ENCODE results near the gene MRGPRX3.
A peak's percentile ranks its signal among the peaks of the same experiment; 100 is the strongest.
"Not testable (repeated sequence)": the region's sequence is repeated elsewhere in the genome, so short reads cannot be mapped to it uniquely, and the experiment has no call there.

The MRGPRX3 gene

DNA sequence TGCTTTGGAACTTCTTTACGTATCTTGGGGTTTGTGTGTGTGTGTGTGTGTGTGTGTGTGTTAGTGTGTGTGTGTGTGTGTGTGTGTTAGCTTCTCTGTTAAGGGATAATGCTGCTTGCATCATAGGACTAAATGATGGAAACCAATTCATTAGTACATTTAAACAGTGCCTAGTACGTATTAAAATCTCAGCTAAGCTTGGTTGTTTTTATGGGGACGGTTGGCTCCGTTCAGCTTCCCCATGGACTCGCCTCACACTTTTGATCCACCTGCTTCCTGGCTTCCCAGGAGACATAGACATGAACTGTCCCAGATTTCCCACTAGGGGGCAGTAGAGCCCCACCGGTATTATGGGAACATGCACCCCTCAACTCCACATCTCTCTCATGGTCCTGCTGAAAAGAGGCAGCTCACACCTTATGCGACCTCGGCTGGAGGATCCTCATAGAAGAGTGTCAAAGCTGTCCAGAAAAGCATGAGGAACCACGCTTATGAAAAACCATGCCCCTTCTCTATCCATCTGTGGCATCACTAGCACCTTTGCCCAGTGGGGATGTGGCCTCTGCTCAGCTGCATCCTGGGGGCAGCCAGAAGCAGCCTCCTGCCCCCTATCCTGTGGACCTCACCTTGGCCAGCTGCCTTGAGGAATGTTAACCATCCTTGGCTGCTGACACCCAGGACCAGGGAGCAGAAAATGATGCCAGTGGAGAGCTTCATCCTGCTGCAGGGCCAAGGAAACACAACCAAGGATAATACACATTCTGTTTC is 16.8 kb upstream of the MRGPRX3 start:
- peak; percentile 81 for DNase-seq (ENCODE audit: extremely low spot score)
- TF ChIP-seq, protein P1, sequence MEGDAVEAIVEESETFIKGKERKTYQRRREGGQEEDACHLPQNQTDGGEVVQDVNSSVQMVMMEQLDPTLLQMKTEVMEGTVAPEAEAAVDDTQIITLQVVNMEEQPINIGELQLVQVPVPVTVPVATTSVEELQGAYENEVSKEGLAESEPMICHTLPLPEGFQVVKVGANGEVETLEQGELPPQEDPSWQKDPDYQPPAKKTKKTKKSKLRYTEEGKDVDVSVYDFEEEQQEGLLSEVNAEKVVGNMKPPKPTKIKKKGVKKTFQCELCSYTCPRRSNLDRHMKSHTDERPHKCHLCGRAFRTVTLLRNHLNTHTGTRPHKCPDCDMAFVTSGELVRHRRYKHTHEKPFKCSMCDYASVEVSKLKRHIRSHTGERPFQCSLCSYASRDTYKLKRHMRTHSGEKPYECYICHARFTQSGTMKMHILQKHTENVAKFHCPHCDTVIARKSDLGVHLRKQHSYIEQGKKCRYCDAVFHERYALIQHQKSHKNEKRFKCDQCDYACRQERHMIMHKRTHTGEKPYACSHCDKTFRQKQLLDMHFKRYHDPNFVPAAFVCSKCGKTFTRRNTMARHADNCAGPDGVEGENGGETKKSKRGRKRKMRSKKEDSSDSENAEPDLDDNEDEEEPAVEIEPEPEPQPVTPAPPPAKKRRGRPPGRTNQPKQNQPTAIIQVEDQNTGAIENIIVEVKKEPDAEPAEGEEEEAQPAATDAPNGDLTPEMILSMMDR (IDR thresholded peaks at IDR 0.05; ENCODE audit: control extremely low read depth, extremely low read depth, low read depth, missing control alignments), result peak; percentile 80
- CTCF ChIA-PET, result interaction anchor here (0.7 to 5.3 kb wide), 92 partner anchors 10 to 687 kb away, joined by 3 to 90 read pairs (median 4); partner anchors contain the start of genes LDHA, MRGPRX3, MRGPRX4 and SAAL1
- POLR2A ChIA-PET, result interaction anchor here (0.6 kb wide), 2 partner anchors 101 to 441 kb away, joined by 3 read pairs; no protein-coding TSS in a partner anchor

- DNase-seq (ENCODE audit: extremely low spot score); CTCF ChIA-PET; POLR2A ChIA-PET: not testable (repeated sequence)
Observed at GRCh38 chr11:18121331-18121828, 11.0 kb upstream of the MRGPRX3 start.

DNA sequence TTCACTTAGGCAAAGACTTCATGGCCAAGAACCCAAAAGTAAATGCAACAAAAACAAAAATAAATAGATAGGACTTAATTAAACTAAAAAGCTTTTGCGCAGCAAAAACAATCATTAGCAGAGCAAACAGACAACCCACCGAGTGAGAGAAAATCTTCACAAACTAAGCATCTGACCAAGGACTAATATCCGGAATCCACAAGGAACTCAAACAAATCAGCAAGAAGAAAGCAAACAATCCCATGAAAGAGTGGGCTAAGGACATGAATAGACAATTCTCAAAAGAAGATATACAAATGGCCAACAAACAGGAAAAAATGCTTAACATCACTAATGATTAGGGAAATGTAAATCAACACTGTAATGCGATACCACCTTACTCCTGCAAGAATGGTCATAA is 1.3 kb upstream of the MRGPRX3 start:
- CTCF ChIA-PET; POLR2A ChIA-PET; DNase-seq (ENCODE audit: extremely low spot score): not testable (repeated sequence)

DNA sequence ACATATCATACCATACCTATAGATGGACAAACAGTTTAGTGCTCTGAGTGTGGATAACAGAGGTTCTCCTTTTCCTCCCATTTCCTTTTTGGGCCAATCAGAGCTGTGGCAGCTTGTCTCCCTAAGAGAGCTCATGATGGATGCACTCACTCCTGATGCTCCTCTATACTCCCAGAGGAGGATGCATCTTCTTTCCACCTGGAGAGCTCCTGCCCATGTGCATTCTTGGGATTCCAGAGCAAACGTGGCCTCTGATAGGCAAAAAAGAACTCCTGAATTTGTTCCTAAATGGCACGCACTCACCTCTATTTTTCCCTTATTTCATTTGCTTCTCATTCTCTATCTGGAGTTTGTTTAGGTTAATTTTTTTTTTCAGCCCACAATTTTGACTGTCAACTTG is 2.9 kb downstream of the MRGPRX3 start:
- POLR2A ChIA-PET, result no interaction called here
- CTCF ChIA-PET, result interaction anchor here (1.2 kb wide), 1 partner anchor 20 kb away, joined by 4 read pairs; no protein-coding TSS in a partner anchor
- DNase-seq (ENCODE audit: extremely low spot score), result no peak
- TF ChIP-seq, protein P1 (IDR thresholded peaks at IDR 0.05; ENCODE audit: control extremely low read depth, extremely low read depth, low read depth, missing control alignments), result no peak

DNA sequence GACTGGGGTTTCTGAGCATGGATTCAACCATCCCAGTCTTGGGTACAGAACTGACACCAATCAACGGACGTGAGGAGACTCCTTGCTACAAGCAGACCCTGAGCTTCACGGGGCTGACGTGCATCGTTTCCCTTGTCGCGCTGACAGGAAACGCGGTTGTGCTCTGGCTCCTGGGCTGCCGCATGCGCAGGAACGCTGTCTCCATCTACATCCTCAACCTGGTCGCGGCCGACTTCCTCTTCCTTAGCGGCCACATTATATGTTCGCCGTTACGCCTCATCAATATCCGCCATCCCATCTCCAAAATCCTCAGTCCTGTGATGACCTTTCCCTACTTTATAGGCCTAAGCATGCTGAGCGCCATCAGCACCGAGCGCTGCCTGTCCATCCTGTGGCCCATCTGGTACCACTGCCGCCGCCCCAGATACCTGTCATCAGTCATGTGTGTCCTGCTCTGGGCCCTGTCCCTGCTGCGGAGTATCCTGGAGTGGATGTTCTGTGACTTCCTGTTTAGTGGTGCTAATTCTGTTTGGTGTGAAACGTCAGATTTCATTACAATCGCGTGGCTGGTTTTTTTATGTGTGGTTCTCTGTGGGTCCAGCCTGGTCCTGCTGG is 4.9 kb downstream of the MRGPRX3 start:
- ChIA-PET POLR2A (no interaction called here), CTCF (no interaction called here)
- no peak for DNase-seq (ENCODE audit: extremely low spot score)
- TF ChIP-seq, protein P1 (IDR thresholded peaks at IDR 0.05; ENCODE audit: control extremely low read depth, extremely low read depth, low read depth, missing control alignments), result no peak

GRCh38 chr11:18140145-18140544 is 7.8 kb downstream of the MRGPRX3 start:
- DNase-seq (ENCODE audit: extremely low spot score), result no peak
- ChIA-PET POLR2A (no interaction called here), CTCF (interaction anchor here (1.0 to 2.6 kb wide), 2 partner anchors 25 to 34 kb away, joined by 3 to 7 read pairs; partner anchors contain the start of gene SAAL1)
- TF ChIP-seq, protein P1 (IDR thresholded peaks at IDR 0.05; ENCODE audit: control extremely low read depth, extremely low read depth, low read depth, missing control alignments), result no peak

DNA sequence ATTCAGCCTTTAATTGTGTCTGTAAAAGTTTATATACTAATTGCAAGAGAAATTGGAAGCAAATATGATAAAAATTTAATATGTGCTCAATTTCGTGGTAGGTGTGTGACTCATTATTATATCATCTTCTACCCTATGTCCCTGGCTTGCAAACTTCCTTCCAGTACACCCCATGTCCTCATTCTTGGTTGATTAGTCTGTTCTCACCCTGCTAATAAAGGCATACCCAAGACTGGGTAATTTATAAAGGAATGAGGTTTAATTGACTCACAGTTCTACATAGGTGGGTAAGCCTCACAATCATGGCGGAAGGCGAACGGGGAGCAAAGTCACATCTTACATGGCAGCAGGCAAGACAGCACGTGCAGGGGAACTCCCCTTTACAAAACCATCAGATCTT is 11.9 kb downstream of the MRGPRX3 start:
- POLR2A ChIA-PET, result no interaction called here
- no peak for DNase-seq (ENCODE audit: extremely low spot score)
- TF ChIP-seq, protein P1 (IDR thresholded peaks at IDR 0.05; ENCODE audit: control extremely low read depth, extremely low read depth, low read depth, missing control alignments), result no peak
- CTCF ChIA-PET, result interaction anchor here (1.9 kb wide), 1 partner anchor 29 kb away, joined by 7 read pairs; no protein-coding TSS in a partner anchor

Measured in GM10248 (cell line).